Heart right ventricle (tissue), 16 donors: ENCODE data around the gene PADI2. TPM values are rescaled to one million over a fixed set of nuclear protein-coding genes. Genes with fewer than 3 reads are reported as not detected.

Source experiments
- ATAC-seq, 8 donors: fragments of 200-7000 bp; cut with Tn5 transposase; one replicate each; pipeline ENCODE4 v1.9.1; 2020; ENCODE audit warnings: mild to moderate bottlenecking in 8 of 8, moderate library complexity in 8 of 8, moderate number of reproducible peaks in 1 of 8
- DNase-seq, 2 donors: peaks; one replicate each; pipeline ENCODE4 v3.0.0-alpha.2; 2020
- H3K27ac ChIP-seq, 10 donors: fragments of 200-600 bp; sonication (generic) in 2 of 10; one replicate each; pipeline versions ENCODE4 v1.5.0 to v1.8.0; 2020 to 2022; ENCODE audit warnings: mild to moderate bottlenecking in 3 of 10
- H3K27me3 ChIP-seq, 7 donors: fragments of 200-600 bp; one replicate each; pipeline ENCODE4 v1.8.0; 2021 to 2022; ENCODE audit warnings: mild to moderate bottlenecking in 2 of 7
- H3K36me3 ChIP-seq, 9 donors: fragments of 200-600 bp; sonication (generic) in 1 of 9; one replicate each; pipeline versions ENCODE4 v1.5.0 to v1.8.0; 2020 to 2022; ENCODE audit warnings: mild to moderate bottlenecking in 2 of 9
- H3K4me1 ChIP-seq, 9 donors: fragments of 200-600 bp; sonication (generic) in 1 of 9; one replicate each; pipeline versions ENCODE4 v1.5.0 to v1.8.0; 2020 to 2022; ENCODE audit warnings: mild to moderate bottlenecking in 4 of 9
- H3K4me3 ChIP-seq, 10 donors: fragments of 200-600 bp; sonication (generic) in 2 of 10; one replicate each; pipeline versions ENCODE4 v1.5.0 to v1.8.0; 2020 to 2022; ENCODE audit warnings: mild to moderate bottlenecking in 7 of 10, moderate library complexity in 2 of 10
- H3K9me3 ChIP-seq, 11 donors: fragments of 200-600 bp in 10 of 11; sonication (generic) in 2 of 11; one replicate each; pipeline versions ENCODE4 v1.5.0 to v1.8.0; 2013 to 2022; ENCODE audit warnings: mild to moderate bottlenecking in 2 of 11, control low read depth in 1 of 11, moderate library complexity in 1 of 11
- WGBS, 2 donors: extraction: QIAGEN DNeasy Blood & Tissue Kit; methylation state at CpG; one replicate each; pipeline ENCODE4 v1.1.7; 2013; ENCODE audit warnings: inconsistent platforms in 1 of 2; 5-methylcytosine and 5-hydroxymethylcytosine counted together
- intact Hi-C, 10 donors: fragments of 100-400 bp; cut with DNase I; formaldehyde crosslinking; loops; one replicate each; pipeline versions ENCODE4 v1.11.1 to v1.14.2; 2022
- polyA plus RNA-seq, 2 donors: library from polyadenylated mRNA; stranded (reverse); fragments of 200-250 nt; gene quantifications; one replicate each; pipeline ENCODE4 v1.2.3, GENCODE V29; 2013
- total RNA-seq, 10 donors: library from RNA; stranded (reverse); fragmentation: NEBNext Ultra II Directional in 3 of 10; extraction: Animal tissue kit (Norgen Biotek cat#: 25700) in 3 of 10; gene quantifications; one replicate each; pipeline versions ENCODE4 v1.2.1 to v1.2.4, GENCODE V29; 2021 to 2023
- TF ChIP-seq, protein P1 (sequence below), 9 donors: fragments of 200-600 bp; sonication (generic) in 2 of 9; IDR thresholded peaks; one replicate each; pipeline versions ENCODE4 v1.5.0 to v1.8.0; 2021 to 2022; ENCODE audit warnings: antibody characterized with exemption in 9 of 9, mild to moderate bottlenecking in 5 of 9, moderate library complexity in 1 of 9
- donor health status: Arrhythmogenic right ventricular cardiomyopathy.
- donor health status: ischemic (EF 13 %, LVEDD 7.1; RV severe dilation, severe dysfunction).
- donor health status: healthy with polysubstance abuse.
- donor health status: DM: no; HTN: yes; CAD: no.
- donor health status: DM: no; HTN: no; CAD: no.
- donor health status: ischemic (EF 25% LVEDD 6.9; RV normal size, moderate dysfunction).
- donor health status: ischemic (EF 25% LVEDD 5.7; RV mildly dilated, moderate dysfunction).
- donor health status: healthy.
- donor health status: DM: yes; HTN: yes; CAD: no.
- donor health status: Ischemic cardiomyopathy.
- donor health status: ischemic (EF 35%, LVEDD 5.7; RV mildly dilated, moderate dysfunction).
- donor health status: nonischemic (EF 11% LVEDD 7.7; RV severe dilation, severe dysfunction).
- donor health status: DM: yes; HTN: yes; CAD: no.
- donor health status: PGD.
- donor health status: ischemic (EF 29% LVEDD 5.4; RV normal size, mild dysfunction).
- donor health status: nonischemic (EF 23%, LVEDD 6.1; RV moderate dilation, normal function).

The PADI2 gene
- total and polyA plus RNA-seq, 12 donors: 0.07 to 1.1 (median 0.47) TPM

DNA sequence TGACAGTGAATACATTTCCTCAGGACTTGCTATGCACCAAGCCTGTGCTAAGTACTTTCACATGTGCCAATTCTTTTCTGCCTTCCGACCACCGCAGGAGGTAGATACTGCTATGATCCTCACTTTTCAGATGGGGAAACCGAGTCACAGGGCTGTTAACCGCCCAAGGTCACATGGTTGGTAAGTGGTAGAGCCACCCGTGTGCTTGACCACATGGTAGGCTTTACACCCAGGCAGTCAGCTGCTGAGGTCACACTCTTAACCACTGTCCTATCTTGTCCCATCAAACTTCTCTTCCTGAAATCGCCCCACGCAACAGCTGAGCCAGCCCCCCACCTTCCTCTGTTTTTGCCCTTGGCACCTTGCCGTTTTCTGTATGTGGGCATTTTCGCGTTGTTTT is 34.5 kb downstream of the PADI2 start:
- Histone ChIP-seq H3K4me1 (peaks cover 0 to 11% (median 0%) of the 10 kb centered on the region in 9 donors), H3K4me3 (no peak overlapping the region), H3K27ac (no peak overlapping the region), H3K27me3 (peaks cover 0 to 7% (median 0%) of the 10 kb centered on the region in 7 donors), H3K36me3 (peaks cover 0 to 3% (median 0%) of the 10 kb centered on the region in 9 donors), H3K9me3 (peaks cover 0 to 3% (median 0%) of the 10 kb centered on the region in 11 donors)
- DNase-seq: no peak
- 74 to 77% methylated on average over 10 of the region's 10 CpGs for whole genome bisulfite sequencing, 2 donors
- no peak for ATAC-seq
- intact Hi-C loops: no loop called here
- TF ChIP-seq, protein P1, sequence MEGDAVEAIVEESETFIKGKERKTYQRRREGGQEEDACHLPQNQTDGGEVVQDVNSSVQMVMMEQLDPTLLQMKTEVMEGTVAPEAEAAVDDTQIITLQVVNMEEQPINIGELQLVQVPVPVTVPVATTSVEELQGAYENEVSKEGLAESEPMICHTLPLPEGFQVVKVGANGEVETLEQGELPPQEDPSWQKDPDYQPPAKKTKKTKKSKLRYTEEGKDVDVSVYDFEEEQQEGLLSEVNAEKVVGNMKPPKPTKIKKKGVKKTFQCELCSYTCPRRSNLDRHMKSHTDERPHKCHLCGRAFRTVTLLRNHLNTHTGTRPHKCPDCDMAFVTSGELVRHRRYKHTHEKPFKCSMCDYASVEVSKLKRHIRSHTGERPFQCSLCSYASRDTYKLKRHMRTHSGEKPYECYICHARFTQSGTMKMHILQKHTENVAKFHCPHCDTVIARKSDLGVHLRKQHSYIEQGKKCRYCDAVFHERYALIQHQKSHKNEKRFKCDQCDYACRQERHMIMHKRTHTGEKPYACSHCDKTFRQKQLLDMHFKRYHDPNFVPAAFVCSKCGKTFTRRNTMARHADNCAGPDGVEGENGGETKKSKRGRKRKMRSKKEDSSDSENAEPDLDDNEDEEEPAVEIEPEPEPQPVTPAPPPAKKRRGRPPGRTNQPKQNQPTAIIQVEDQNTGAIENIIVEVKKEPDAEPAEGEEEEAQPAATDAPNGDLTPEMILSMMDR (IDR thresholded peaks at IDR 0.05): no peak

DNA sequence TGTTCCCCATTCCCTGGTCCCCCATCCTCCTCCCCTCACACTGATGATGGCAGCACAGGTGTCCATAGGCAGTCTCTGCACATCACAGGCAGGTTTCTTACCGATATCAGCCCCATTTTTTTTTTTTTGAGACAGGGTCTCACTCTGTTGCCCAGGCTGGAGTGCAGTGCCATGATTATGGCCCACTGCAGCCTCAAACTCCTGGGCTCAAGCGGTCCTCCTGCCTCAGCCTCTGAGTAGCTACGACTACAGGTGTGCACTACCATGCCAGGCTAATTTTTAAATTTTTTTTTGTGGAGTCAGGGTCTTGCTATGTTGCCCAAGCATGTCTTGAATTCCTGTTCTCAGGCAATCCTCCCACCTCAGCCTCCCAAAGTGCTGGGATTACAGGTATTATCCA is 36.5 kb downstream of the PADI2 start:
- intact Hi-C loops: no loop called here
- no peak for DNase-seq
- TF ChIP-seq, protein P1 (IDR thresholded peaks at IDR 0.05): no peak
- WGBS, 2 donors: 90 to 93% methylated on average over 3 of the region's 3 CpGs
- no peak overlapping the region for H3K27ac ChIP-seq
- H3K4me1 ChIP-seq: peaks cover 0 to 11% (median 0%) of the 10 kb centered on the region in 9 donors
- no peak overlapping the region for H3K4me3 ChIP-seq
- ATAC-seq: no peak
- peaks cover 0 to 3% (median 0%) of the 10 kb centered on the region in 9 donors for H3K36me3 ChIP-seq
- peaks cover 0 to 7% (median 0%) of the 10 kb centered on the region in 7 donors for H3K27me3 ChIP-seq
- H3K9me3 ChIP-seq: peaks cover 0 to 3% (median 0%) of the 10 kb centered on the region in 11 donors

DNA sequence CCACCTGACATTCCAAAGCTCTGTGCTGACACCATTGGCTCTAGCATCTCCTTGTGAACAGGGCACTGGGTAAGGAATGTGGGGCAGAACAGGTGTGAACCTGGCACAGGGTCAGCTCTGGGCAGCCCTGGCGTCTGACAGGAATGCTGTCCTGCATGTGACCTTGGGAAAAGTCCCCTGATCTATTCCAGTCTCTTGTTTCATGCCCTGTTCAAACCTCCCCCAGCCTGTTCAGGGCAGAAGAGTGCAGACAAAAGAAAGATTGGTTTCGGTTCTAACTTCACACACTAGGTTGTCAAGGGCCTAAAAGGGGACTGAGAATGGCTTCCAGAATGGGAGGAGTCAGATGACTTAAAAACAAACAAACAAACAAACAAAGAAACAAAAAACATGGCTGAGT is 37.8 kb downstream of the PADI2 start:
- H3K4me1 ChIP-seq: peaks cover 0 to 11% (median 0%) of the 10 kb centered on the region in 9 donors
- ATAC-seq (no peak), DNase-seq (no peak)
- no peak overlapping the region for H3K4me3 ChIP-seq
- intact Hi-C loops: no loop called here
- peaks cover 0 to 7% (median 0%) of the 10 kb centered on the region in 7 donors for H3K27me3 ChIP-seq
- no peak overlapping the region for H3K27ac ChIP-seq
- peaks cover 0 to 3% (median 0%) of the 10 kb centered on the region in 11 donors for H3K9me3 ChIP-seq
- TF ChIP-seq, protein P1 (IDR thresholded peaks at IDR 0.05): no peak
- WGBS, 2 donors: 57 to 67% methylated on average over 2 of the region's 2 CpGs
- peaks cover 0 to 3% (median 0%) of the 10 kb centered on the region in 9 donors for H3K36me3 ChIP-seq

DNA sequence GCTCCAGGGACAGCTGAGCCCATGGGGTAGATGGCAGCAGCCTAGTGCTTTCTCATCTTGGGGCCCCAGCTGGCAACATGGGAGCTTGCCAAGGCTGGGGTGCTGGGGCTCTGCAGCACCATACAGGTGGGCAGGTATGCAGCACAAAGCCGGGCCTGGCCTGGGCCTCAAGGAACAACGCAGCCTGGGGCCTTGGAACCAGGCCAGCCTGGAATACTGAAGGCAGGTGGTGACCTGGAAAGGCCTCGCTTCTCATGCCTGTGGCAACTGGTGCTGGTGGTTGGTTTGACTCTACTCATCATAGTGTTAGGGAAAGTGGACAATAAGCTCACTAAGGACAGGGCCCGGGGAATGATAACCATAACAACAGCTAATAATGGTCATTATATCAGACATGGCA is 38.4 kb downstream of the PADI2 start:
- Histone ChIP-seq H3K4me3 (no peak overlapping the region), H3K9me3 (peaks cover 0 to 3% (median 0%) of the 10 kb centered on the region in 11 donors), H3K36me3 (peaks cover 0 to 3% (median 0%) of the 10 kb centered on the region in 9 donors), H3K4me1 (peaks cover 0 to 11% (median 0%) of the 10 kb centered on the region in 9 donors), H3K27me3 (peaks cover 0 to 7% (median 0%) of the 10 kb centered on the region in 7 donors), H3K27ac (no peak overlapping the region)
- DNase-seq (no peak), ATAC-seq (no peak)
- WGBS, 2 donors: 80 to 89% methylated on average over 4 of the region's 4 CpGs
- intact Hi-C loops: no loop called here
- TF ChIP-seq, protein P1 (IDR thresholded peaks at IDR 0.05): no peak
